ENCODE measurements around the gene CHFR. TPM values are rescaled to one million over a fixed set of nuclear protein-coding genes. Genes with fewer than 3 reads are reported as not detected.
"Not testable (repeated sequence)": the region's sequence is repeated elsewhere in the genome, so short reads cannot be mapped to it uniquely, and the experiment has no call there.

CHFR gene
- polyA plus RNA-seq, 12 donors: 14.0 to 31.7 (median 20.6) TPM; not detected in 1

GRCh38 chr12:132809391-132809790, 78.0 kb downstream of the CHFR start:
- not testable (repeated sequence) for DNase-seq

- no peak for DNase-seq
These were observed 79.9 kb downstream of the CHFR start for GRCh38 chr12:132807295-132808092.

- no peak for DNase-seq
These were observed 80.5 kb downstream of the CHFR start for GRCh38 chr12:132806857-132807256.

GRCh38 chr12:132804426-132804861, 83.0 kb downstream of the CHFR start:
- DNase-seq: no peak

- DNase-seq: no peak
These were observed 83.5 kb downstream of the CHFR start for GRCh38 chr12:132803888-132804287.

- no peak for DNase-seq
These were observed 84.3 kb downstream of the CHFR start for GRCh38 chr12:132803125-132803524.

- DNase-seq: no peak
These were observed 85.7 kb downstream of the CHFR start for GRCh38 chr12:132801741-132802140.

GRCh38 chr12:132798836-132799235, 88.6 kb downstream of the CHFR start:
- DNase-seq: no peak

GRCh38 chr12:132797820-132798570, 89.4 kb downstream of the CHFR start:
- no peak for DNase-seq

GRCh38 chr12:132795847-132796246, 91.6 kb downstream of the CHFR start:
- DNase-seq: no peak

- not testable (repeated sequence) for DNase-seq
These were observed 95.5 kb downstream of the CHFR start for GRCh38 chr12:132791940-132792339.

GRCh38 chr12:132789099-132789471, 98.3 kb downstream of the CHFR start:
- DNase-seq: no peak

GRCh38 chr12:132788375-132789098, 98.9 kb downstream of the CHFR start:
- no peak for DNase-seq

GRCh38 chr12:132787877-132788276, 99.5 kb downstream of the CHFR start:
- DNase-seq: no peak

GRCh38 chr12:132786192-132786591, 101.2 kb downstream of the CHFR start:
- DNase-seq: no peak

GRCh38 chr12:132784580-132784979, 102.8 kb downstream of the CHFR start:
- no peak for DNase-seq

GRCh38 chr12:132783917-132784531, 103.4 kb downstream of the CHFR start:
- no peak for DNase-seq

Other genes with a start within 250 kb of the CHFR start
- 10 to 100 TPM in 11 of 12 donors, not detected in 1; 20.6 to 61.5 (median 27.2) TPM for gene POLE, start 200.3 kb downstream of the CHFR start, polyA plus RNA-seq (ENCODE audit: insufficient read length in 12 of 12)
- 10 to 100 TPM in 11 of 12 donors, not detected in 1; 12.6 to 26.6 (median 17.2) TPM for gene PXMP2, start 200.0 kb downstream of the CHFR start, polyA plus RNA-seq (ENCODE audit: insufficient read length in 12 of 12)
- 10 to 100 TPM in 11 of 12 donors, not detected in 1; 15.7 to 21.5 (median 18.9) TPM for gene PGAM5, start 176.8 kb downstream of the CHFR start, polyA plus RNA-seq (ENCODE audit: insufficient read length in 12 of 12)
- 10 to 100 TPM in 11 of 12 donors, not detected in 1; 28.4 to 66.6 (median 44.2) TPM for gene ANKLE2, start 125.8 kb downstream of the CHFR start, polyA plus RNA-seq (ENCODE audit: insufficient read length in 12 of 12)
- 10 to 100 TPM in 11 of 12 donors, not detected in 1; 29.6 to 59.2 (median 43.8) TPM for gene GOLGA3, start 58.7 kb downstream of the CHFR start, polyA plus RNA-seq (ENCODE audit: insufficient read length in 12 of 12)
- 10 to 100 TPM in 11 of 12 donors, not detected in 1; 10.3 to 23.0 (median 14.9) TPM for gene ZNF605, start 68.7 kb upstream of the CHFR start, polyA plus RNA-seq (ENCODE audit: insufficient read length in 12 of 12)
- 10 to 100 TPM in 3 of 12 donors, 1 to 10 TPM in 8, not detected in 1; 6.0 to 10.8 (median 9.0) TPM for gene ZNF26, start 98.8 kb upstream of the CHFR start, polyA plus RNA-seq (ENCODE audit: insufficient read length in 12 of 12)
- 10 to 100 TPM in 11 of 12 donors, not detected in 1; 26.7 to 53.1 (median 32.8) TPM for gene ZNF84, start 149.9 kb upstream of the CHFR start, polyA plus RNA-seq (ENCODE audit: insufficient read length in 12 of 12)
- gene ZNF140, start 193.3 kb upstream of the CHFR start, polyA plus RNA-seq (ENCODE audit: insufficient read length in 12 of 12): 10 to 100 TPM in 10 of 12 donors, 1 to 10 TPM in 1, not detected in 1; 9.4 to 23.0 (median 16.3) TPM
- 1 to 10 TPM in 11 of 12 donors, not detected in 1; 1.2 to 4.4 (median 2.1) TPM for gene ZNF891, start 242.7 kb upstream of the CHFR start, polyA plus RNA-seq (ENCODE audit: insufficient read length in 12 of 12)
- 10 to 100 TPM in 2 of 12 donors, 1 to 10 TPM in 9, not detected in 1; 3.1 to 11.2 (median 6.8) TPM for gene ZNF10, start 243.0 kb upstream of the CHFR start, polyA plus RNA-seq (ENCODE audit: insufficient read length in 12 of 12)